ENCODE results near the gene CTBP1.

DNA sequence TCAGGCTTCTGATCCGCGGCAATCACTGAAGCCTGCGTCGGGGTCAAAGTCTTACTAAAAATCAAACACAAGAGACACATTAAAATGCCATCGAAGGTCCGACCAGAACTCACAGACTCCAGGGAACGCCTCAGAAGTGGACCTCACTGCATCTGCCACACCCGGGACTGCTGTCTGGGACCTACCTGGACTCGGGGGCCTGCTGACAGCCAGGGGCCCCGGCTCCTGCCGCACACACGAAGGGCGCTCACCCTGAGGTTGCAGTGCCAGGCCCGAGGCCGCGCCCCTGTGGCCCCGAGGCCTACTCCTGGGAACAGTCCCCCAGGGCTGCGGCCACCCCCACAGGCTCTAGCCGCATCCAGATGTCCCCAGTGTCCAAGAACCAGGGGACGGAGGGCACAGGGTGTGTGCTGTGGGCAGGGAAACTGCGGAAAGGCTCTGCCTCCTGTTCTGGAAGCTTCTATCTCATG lies 7.4 kb downstream of the CTBP1 start:
- TF ChIP-seq, protein P1, sequence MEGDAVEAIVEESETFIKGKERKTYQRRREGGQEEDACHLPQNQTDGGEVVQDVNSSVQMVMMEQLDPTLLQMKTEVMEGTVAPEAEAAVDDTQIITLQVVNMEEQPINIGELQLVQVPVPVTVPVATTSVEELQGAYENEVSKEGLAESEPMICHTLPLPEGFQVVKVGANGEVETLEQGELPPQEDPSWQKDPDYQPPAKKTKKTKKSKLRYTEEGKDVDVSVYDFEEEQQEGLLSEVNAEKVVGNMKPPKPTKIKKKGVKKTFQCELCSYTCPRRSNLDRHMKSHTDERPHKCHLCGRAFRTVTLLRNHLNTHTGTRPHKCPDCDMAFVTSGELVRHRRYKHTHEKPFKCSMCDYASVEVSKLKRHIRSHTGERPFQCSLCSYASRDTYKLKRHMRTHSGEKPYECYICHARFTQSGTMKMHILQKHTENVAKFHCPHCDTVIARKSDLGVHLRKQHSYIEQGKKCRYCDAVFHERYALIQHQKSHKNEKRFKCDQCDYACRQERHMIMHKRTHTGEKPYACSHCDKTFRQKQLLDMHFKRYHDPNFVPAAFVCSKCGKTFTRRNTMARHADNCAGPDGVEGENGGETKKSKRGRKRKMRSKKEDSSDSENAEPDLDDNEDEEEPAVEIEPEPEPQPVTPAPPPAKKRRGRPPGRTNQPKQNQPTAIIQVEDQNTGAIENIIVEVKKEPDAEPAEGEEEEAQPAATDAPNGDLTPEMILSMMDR (IDR thresholded peaks at IDR 0.05), result no peak
- TF ChIP-seq POLR2A (IDR thresholded peaks at IDR 0.05) (no peak), POLR2AphosphoS5 (IDR thresholded peaks at IDR 0.05) (no peak)

All from breast epithelium (tissue), 3 donors.